AG09319 (cell line): ENCODE data around the gene USP4.

Source experiments
- DNase-seq: peaks from one replicate; pipeline ENCODE4 v3.0.0-alpha.2; 2010; ENCODE audit warnings: low read depth; ENCODE audit errors: extremely low read depth
- CTCF ChIP-seq: IDR thresholded peaks from 2 replicates; pipeline ENCODE4 v1.5.1; 2011; ENCODE audit warnings: low read depth, mild to moderate bottlenecking, inconsistent platforms, low read length, moderate library complexity

The USP4 gene

GRCh38 chr3:49302613-49303012 is 37.2 kb downstream of the USP4 start:
- TF ChIP-seq CTCF = no peak

GRCh38 chr3:49300595-49300994 is 39.3 kb downstream of the USP4 start:
- no peak for TF ChIP-seq CTCF
- DNase-seq = no peak

More at GRCh38 chr3:49302613-49303012, 37.2 kb downstream of the USP4 start:
- no peak for DNase-seq

- no peak for DNase-seq
- no peak for TF ChIP-seq CTCF
Observed at GRCh38 chr3:49298511-49298910, 41.3 kb downstream of the USP4 start.

GRCh38 chr3:49296781-49297411 is 43.0 kb downstream of the USP4 start:
- TF ChIP-seq CTCF = no peak
- no peak for DNase-seq

GRCh38 chr3:49295489-49296058 is 44.3 kb downstream of the USP4 start:
- TF ChIP-seq CTCF = peak; percentile 61
- DNase-seq = no peak

- TF ChIP-seq CTCF = no peak
- DNase-seq = no peak
Observed at GRCh38 chr3:49294343-49294742, 45.5 kb downstream of the USP4 start.

GRCh38 chr3:49283997-49284396 is 55.9 kb downstream of the USP4 start:
- TF ChIP-seq CTCF = no peak
- DNase-seq = no peak
